ENCODE measurements around the gene DLGAP1.

DLGAP1 gene

GRCh38 chr18:3510896-3511295 is 944.2 kb downstream of the DLGAP1 start:
- DNase-seq, result no peak

- no peak for DNase-seq
These were observed 945.1 kb downstream of the DLGAP1 start for GRCh38 chr18:3510024-3510423.

GRCh38 chr18:3508576-3509549 is 946.2 kb downstream of the DLGAP1 start:
- DNase-seq, result no peak

GRCh38 chr18:3504637-3505036 is 950.5 kb downstream of the DLGAP1 start:
- no peak for DNase-seq

- no peak for DNase-seq
These were observed 952.5 kb downstream of the DLGAP1 start for GRCh38 chr18:3502650-3503049.

GRCh38 chr18:3500016-3500415 is 955.1 kb downstream of the DLGAP1 start:
- no peak for DNase-seq

GRCh38 chr18:3499501-3499900 is 955.6 kb downstream of the DLGAP1 start:
- no peak for DNase-seq

- peak; percentile 6 for DNase-seq
These were observed 956.2 kb downstream of the DLGAP1 start for GRCh38 chr18:3498698-3499471.

GRCh38 chr18:3495691-3496430 is 959.2 kb downstream of the DLGAP1 start:
- no peak for DNase-seq

GRCh38 chr18:3494569-3494968 is 960.5 kb downstream of the DLGAP1 start:
- no peak for DNase-seq

GRCh38 chr18:3494245-3494526 is 960.9 kb downstream of the DLGAP1 start:
- no peak for DNase-seq

GRCh38 chr18:3493501-3494244 is 961.4 kb downstream of the DLGAP1 start:
- no peak for DNase-seq

GRCh38 chr18:3492721-3493120 is 962.4 kb downstream of the DLGAP1 start:
- DNase-seq, result no peak

- no peak for DNase-seq
These were observed 963.0 kb downstream of the DLGAP1 start for GRCh38 chr18:3491981-3492555.

GRCh38 chr18:3489462-3489861 is 965.6 kb downstream of the DLGAP1 start:
- no peak for DNase-seq

- DNase-seq, result no peak
These were observed 968.6 kb downstream of the DLGAP1 start for GRCh38 chr18:3486512-3486911.

- no peak for DNase-seq
These were observed 969.7 kb downstream of the DLGAP1 start for GRCh38 chr18:3485153-3486149.

- no peak for DNase-seq
These were observed 972.8 kb downstream of the DLGAP1 start for GRCh38 chr18:3482258-3482657.

- DNase-seq, result no peak
These were observed 973.4 kb downstream of the DLGAP1 start for GRCh38 chr18:3481696-3482210.

- no peak for DNase-seq
These were observed 974.1 kb downstream of the DLGAP1 start for GRCh38 chr18:3480827-3481573.
